GM11168 (cell line): ENCODE results near the gene EXOC6B.

ENCODE experiments used
- in situ Hi-C: fragments of 300-500 bp; cut with MboI; formaldehyde crosslinking; loops from one replicate; pipeline ENCODE4 v1.12.0; 2022; ENCODE audit warnings: low sequenced_read_pairs; ENCODE audit not compliant: unreplicated experiment

EXOC6B gene

DNA sequence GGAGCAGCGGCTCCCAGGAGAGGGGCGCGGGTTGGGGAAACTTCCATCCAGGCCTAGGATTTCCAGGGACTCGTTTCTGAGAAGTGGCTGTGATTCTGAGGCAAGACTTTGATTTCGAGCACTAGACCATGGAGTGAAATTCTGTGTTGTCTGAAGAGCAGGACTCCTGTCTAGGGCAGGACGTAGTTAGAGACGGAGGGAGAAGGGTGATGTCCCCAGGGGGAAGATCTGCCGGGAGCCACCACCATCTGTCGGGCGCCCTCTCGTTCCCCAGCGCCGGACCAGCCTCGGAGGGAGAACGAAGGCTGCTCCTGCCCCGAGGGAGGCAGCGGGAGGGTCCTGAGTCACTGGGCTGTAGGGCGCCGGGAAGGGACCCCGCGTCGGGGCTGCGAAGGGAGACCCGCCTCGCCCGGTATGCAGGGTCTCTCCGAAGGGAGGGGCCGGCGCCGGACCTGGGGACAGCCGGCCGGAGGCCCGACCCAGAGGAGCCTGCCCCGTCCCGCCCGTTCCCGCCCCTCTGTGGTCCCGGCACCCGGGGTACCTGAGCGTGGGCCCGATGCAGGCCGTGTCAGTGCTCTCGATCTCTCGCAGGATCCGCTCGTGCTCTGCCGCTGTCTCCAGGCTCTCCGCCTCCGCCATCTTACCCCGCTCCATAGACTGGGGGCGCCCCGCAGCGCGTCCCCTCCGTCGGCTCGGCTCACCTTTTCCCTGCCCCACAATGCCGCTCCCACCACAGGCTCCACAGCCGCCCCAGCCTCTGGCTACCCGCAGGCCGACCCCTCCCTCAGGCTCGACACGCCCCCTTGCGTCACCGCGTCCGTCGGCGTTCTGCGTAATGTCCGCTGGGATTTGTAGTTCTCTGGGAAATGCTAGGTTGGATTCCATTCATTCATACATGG is at the start of gene EXOC6B:
EXOC6B (minus strand) TSS at position 777 of the 899 bp plus-strand sequence.
- in situ Hi-C loops, result no loop called here

DNA sequence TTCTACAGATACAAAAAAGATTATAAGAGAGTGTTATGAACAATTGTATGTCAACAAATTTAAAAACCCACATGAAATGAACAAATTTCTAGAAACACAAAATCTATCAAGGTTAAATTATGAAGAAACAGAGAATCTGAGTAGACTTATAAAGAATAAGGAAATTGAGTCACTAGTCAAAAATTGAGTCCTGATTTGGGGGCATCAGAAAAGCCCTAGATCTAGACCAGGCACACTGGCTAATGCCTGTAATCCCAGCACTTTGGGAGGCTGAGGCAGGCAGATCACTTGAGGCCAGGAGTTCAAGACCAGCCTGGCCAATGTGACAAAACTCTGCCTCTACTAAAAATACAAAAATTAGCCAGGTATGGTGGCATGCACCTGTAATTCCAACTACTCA is 46.0 kb upstream of the EXOC6B start:
- in situ Hi-C loops, result no loop called here

DNA sequence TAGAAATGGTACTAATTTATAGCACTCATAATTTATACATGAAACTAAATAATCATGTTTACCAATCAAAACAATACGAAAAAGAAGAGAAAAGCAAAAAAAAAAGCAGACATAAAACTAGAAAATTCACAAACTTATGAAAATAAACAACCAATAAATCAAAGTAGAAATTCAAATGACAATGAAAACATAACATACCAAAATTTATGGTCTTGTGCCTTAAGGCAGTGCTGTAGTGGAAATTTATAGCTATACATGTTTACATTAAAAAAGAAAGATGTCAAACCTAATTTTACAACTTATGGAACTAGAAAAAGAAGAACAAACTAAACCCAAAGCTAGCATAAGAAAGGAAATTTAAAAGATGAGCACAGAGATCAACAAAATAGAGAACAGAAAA is 45.2 kb upstream of the EXOC6B start:
- in situ Hi-C loops, result no loop called here

DNA sequence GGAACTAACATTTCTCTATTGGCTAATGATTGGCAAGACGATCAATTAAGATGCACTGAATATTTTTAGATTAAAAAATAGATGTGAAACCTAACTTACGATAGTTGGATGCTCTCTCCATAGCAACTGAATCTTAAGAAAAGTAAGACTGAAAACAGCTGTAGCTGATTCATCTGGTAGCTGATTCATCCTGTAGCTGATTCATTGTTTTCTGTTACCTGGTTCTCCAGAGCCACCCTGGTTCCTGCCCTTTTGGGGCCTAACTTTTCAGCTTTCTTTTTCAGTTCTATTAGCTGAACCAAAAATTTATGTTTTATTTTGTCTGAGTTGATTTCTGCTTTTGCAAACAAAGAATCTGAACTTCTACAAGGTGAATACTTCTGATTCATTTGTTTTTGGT is 38.7 kb upstream of the EXOC6B start:
- in situ Hi-C loops, result no loop called here

DNA sequence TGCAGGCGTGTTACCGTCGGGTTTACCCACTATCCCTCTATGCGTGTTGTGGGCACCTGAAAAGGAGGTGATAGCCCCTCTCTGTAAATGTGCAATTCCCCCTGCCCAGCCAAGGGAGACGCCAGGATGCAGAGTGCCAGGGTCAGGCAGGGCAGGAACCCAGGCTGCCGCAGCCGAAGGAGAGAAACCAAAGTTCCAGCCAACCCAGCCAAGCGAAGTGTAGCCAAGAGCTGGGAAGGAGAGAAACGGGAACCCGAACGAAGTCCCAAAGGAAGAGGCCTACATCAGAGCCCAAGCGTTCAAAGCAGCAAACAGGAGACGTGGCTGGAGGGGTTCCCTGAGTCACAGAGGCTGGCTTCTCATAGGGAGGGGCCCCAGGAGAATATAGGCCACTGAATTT is 37.2 kb upstream of the EXOC6B start:
- in situ Hi-C loops, result no loop called here

DNA sequence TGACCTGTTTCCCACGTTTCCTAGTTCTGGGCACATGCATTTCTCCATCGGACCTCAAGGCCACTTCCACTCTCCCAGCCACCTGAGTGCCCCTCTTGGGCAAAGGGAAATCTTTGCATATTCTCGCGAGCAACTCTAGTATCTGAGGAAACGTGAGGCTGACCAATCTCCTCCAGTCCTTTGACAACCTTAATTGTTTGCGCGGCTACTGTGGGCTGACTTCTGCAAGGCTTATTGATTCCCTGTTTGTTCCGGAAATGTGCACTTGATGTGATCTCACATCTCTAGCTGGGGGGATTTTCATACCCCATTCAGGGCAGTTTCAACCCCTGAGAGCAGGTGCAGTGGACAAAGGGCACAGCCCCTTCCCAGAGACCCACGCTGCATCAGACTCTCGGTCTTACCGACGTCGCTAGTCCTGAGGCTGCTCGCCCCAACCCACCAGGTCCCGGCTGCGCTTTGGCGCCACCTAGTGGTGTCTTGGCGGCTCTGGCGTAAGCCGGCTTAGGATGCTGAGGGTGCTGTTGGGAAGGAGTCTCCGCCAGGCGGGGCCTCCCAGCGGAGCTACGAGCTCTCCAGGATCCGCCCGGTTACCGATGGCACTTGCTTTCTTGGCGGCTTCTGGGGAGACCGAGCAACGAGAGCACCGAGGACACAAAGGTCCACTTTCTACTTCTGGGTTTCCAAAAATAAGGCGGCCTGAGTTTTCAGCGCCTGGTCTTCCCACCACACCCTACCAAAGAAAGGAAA is 36.6 kb upstream of the EXOC6B start:
- in situ Hi-C loops, result no loop called here

DNA sequence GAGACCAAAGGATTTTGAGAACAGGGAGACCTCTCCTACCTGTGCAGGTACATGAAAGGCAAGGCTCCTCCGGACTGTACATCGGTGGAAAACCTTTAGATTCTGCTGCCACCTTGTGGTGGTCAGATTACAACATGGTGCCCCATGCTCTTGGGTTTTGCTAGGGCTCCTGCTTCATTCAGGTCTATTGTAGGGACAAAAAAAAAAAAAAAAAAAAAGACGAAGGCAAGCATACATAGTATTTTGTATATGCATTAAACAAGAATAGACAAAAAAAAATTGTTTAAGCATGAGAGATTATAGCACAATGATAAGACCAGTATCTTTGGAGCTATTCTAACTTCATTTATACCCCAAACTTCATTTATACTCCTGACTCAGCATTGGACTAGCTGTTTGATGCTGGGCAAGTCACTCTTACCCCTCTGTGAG is 34.0 kb upstream of the EXOC6B start:
- in situ Hi-C loops, result loop anchor here (5.0 kb wide), 1 partner anchor 83 kb away; no protein-coding TSS in a partner anchor

DNA sequence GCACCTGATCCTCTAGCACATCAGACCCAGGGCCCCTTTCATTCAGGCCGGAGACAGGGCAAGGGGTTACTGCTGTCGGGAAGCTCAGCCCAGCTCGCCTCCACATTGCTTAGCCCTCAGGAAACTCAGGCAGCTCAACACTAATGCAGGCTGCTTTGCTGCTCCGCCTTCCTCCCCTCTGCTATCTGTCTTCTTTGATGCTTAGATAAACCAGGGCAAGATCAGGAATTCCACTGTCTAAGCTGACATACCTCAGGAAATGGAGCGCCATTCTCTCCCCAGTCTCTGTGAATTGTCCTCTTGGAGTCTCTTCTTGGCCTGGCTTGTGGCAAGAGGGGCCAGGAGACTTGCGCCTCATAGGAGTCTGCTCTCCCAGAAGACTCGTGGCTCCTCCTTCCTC is 25.5 kb upstream of the EXOC6B start:
- in situ Hi-C loops, result no loop called here

DNA sequence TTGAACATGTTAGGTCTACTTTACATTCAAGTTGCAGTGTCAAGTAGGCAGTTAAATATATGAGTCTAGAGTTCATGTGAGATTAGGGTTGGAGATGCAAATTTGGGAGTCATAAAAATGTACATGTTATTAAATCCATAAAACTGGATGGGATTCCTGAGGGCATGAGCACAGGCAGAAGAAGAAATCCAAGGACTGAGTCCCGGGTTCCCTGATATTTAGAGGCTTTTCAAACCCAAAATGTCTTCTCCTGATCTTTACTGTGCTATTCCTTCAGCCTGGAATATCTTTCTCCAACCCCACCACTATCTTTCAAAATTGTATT is 23.3 kb upstream of the EXOC6B start:
- in situ Hi-C loops, result no loop called here

DNA sequence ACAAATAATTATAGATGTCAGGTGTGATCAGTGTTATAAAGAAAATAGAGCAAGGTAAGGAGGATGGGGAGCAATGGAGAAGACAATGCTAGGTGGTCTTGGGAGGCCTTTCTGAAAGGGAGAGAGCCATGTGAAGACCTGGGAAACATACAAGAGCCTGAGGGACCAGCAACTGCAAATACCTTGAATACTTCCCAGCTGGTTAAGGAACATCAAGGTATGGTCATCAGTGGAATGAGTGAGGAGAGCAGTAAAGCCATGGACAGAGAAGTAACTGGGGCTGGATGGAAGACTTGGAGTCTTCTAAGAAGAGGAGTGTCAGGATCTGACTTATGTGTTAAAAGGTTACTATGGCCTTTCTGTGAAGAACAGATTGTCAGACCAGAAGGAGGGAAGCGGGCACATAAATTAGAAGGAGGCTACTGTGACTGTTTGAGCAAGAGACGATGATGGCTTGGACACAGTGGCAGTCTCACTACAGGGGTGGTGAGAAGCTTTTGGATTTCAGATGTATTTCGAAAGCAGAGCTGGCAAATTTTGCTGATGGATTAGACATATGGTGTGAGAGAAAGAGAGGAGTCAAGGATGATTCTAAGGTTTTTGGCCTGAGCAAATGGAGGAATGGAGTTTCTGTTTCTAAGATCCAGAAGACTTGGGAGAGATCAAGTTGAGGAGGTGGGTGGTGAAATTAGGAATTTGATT is 22.8 kb upstream of the EXOC6B start:
- in situ Hi-C loops, result no loop called here

DNA sequence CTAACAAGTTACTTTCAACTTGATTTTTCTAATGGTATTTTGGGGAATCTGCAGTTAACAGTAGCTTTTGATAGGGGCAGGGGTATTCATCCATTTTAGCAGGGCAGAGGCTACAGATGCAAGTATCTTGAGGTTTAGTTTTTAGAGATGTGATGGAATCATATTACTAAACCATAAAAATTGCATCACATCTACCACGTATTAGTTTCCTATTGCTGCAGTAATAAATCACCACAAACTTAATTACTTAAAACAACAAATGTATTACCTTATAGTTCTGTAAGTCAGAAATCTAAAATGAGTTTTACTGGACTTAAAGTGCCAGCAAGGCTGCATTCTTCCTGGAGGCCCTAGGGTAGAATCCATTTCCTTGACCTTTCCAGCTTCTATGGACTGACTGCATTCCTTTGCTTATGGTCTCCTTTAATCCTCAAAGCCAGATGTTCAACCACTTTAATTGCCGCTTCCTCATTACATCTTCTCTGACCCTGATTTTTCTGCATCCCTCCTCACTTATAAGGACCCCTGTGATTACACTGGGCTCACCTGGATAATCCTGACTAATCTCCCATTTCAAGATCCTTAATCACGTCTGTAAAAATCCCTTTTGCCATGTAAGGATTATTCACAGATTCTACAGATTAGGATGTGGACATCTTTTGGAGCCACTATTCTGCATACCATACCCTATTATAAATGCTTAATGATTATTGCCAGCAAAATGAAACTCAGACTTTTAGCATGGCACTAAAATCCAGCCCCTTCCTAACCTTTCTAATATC is 21.9 kb upstream of the EXOC6B start:
- in situ Hi-C loops, result no loop called here

DNA sequence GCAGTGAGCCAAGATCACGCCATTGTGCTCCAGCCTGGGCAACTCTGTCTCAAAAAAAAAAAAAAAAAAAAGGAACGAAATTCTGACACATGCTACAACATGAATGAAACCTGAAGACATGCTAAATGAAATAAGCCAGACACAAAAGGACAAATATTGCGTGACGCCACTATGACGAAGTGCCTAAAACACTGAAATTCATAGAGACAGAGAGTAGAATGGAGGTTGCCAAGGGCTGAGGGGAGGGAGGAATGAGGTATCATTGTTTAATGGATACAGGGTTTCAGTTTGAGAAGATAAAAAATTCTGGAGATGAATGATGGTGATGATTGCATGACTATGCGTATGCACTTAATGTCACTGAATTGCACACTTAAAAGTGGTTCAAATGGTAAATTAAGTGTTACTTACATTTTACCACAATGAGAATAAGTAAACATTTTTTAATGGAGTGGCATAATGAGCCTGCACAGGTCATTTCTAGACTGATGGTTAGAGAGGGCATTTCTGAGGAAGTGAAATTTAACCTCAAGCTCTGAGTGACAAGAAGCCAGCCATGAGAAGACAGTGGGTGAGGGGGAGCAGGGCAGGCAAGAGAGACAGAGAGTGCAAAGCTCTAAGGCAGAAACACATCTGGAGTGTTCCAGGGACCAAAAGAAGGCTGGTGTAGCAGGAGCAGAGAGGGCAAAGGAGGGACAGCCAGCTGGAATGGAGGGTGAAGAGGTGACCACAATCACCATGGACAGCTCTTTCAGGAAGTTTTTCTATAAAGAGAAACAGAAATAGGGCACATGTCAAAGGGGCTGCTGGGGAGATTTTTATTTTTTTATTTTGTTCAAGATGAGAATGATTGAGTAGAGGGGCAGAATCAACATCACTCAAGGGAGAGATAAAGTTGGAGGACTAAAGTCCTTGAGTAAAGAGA is 20.6 kb upstream of the EXOC6B start:
- in situ Hi-C loops, result no loop called here

DNA sequence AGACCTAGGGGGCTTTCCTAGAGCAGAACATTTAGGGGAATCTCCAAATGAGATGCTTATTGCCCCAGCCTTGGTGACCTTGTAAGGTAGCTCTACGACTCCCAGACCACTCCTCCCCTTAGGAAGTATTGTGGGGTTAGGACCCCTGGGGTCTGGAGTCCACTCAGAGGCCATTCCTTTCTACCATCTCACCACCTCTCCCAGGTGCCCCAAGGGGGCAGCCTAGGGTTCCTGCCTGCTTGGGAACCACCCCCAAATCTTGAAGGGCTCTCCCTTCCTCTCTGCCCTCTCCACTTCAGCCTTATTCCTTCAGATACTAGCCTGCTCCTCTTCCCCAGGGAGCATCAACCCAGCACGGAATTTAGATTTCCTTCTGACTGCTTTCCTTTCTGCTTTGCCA is 17.5 kb upstream of the EXOC6B start:
- in situ Hi-C loops, result no loop called here

DNA sequence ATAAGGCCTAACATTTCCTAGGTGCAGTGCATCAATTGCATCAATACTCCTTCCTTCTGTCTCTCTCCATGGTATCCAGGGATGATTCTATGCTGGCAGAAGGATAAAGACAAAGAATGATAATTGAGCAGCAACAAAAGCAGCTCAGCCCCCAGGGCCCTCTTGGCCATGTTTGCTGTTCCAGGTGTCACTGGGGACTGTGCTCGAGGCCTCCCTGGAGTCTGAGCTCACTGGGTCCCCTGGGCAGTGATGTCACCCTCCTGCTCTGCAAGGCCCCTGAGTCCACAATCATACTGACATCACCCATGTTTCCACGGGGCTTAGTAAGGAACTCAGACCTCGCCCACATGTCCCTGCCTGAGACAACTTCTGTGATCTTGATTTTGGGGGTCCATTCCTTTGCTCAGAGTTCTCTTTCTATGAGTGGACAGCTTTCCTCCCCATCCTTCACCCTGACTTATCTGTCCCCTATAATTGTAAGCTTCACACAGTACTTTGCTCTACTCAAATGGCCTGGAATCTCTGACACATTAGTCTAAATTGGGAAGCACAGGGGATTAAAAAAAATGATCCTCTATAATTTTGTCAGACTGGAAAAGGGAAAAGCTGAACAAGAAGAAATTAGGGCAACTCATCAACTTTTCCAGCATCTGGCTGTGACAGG is 15.8 kb upstream of the EXOC6B start:
- in situ Hi-C loops, result no loop called here

DNA sequence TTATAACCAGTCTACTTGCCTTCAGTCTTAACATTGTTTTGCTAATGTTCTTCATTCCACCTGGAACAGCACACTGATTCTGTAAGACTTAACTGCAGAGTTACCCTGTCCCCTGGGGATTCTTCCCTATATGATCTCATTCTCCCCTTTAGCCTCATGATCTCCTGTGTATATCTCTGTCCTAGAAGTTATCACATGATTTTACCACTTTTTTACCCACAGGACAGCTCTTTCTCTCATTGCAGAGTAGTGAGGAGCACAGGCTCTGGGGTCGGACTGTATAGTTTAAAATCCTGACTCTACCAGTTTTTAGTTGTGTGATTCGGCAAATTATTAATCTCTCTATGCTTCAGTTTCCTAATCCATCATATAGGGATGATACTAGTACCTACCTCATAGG is 14.2 kb upstream of the EXOC6B start:
- in situ Hi-C loops, result no loop called here

DNA sequence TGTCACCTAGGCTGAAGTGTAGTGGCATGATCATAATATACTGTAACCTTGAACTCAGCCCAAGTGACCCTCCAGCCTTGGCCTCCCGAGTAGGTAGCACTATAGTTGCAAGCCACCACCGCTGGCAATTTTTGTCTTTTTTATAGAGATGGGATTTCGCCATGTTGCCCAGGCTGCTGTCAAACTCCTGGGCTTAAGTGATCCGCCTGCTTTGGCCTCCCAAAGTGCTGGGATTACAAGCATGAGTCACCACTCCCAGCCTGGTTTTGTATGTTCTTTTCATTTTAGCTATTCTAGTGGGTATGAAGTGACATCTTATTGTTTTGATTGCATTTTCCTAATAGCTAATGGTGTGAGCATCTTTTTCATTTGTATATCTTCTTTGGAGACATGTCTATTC is 11.3 kb upstream of the EXOC6B start:
- in situ Hi-C loops, result no loop called here

DNA sequence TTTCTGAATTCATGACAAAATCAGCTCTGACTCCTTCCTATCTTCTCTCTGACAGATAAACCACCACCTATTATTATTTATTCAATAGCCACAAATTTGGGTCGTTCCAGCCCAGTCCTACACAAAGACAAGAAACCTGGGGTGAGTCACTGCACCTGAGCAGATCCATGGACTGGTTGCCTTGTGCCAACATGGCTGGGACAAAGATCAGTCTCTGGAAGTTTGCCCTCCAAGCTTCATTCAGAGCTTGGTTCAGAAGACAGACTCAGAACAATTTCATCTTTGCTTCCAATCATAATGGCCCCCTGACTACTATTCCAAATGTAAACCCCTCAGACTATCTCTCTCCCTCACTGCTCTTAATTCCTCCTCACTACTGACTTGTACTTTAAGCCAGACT is 9.6 kb upstream of the EXOC6B start:
- in situ Hi-C loops, result no loop called here

DNA sequence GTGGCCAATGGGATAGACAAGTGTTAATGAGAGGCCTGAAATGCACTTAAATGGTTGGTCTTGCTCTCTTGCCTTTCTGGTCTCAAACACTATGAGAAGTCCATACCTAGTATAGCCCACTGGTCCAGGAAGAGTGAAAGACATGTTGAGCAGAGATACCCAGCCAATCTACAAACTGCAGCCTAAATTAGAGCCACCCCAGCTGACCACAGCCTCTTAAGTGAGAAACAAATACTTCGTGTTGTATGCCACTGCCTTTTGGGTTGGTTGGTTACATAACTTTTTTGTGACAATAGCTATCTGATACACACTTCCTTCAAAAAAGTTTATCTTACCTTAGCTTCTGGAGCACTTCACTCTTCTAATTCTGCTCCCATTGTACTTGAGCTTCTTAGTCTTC is 8.8 kb upstream of the EXOC6B start:
- in situ Hi-C loops, result no loop called here
